ENCODE results near the gene PAQR7. TPM values are rescaled to one million over a fixed set of nuclear protein-coding genes. Genes with fewer than 3 reads are reported as not detected.
A peak's percentile ranks its signal among the peaks of the same experiment; 100 is the strongest.

Gene PAQR7
- polyA plus RNA-seq, 1 donor: 42.9 TPM

DNA sequence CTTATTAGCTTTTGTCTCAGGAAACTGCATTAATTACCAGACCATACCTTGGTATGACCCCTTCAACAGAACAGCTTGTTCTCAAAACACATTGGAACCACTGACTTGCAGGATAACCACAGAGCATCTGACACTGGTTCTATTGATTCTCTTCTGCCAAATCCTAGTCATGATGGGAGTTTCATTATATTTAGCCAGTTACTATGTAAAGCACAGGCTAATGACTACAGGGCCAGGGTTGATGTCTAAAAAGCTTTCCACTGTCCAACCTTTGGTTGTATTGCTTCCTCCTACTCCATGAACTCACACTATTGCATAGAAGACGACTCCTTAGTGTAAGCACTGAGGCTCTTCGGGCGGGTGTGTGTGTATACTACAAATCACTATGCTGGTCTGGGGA, 27.0 kb upstream of the PAQR7 start:
- H3K27ac ChIP-seq (ENCODE audit: low read length): no peak overlapping the region
- WGBS (ENCODE audit: insufficient coverage, low lambda C conversion rate): no CpG with 5 or more reads among the region's 3 CpGs

DNA sequence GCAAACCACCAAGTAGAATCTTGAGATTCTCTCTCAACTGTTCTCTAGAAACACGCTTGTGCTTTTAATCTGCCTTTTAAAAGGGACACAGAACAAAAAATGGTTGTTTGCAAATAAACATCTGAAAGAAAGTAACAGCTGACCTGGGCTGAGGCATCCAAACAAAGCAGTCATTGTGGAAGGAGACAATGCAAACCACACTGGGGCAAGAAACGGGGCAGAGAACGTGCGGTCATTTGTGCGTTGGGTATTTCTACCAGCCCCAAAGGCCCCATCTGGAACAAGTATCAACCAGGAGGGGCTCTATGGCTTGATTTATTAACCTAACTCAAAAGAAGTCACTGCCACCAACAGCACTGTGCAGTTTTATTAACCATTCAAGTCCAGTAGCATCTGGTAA, 24.7 kb upstream of the PAQR7 start:
- no peaks in the 10 kb centered on the region for H3K27me3 ChIP-seq (ENCODE audit: control insufficient read depth, insufficient read depth, low read length)
- peaks cover 48% of the 10 kb centered on the region for H3K36me3 ChIP-seq (ENCODE audit: control insufficient read depth, insufficient read depth, low read length)
- DNase-seq: no peak
- WGBS (ENCODE audit: insufficient coverage, low lambda C conversion rate): no CpG with 5 or more reads among the region's 5 CpGs
- H3K27ac ChIP-seq (ENCODE audit: low read length): no peak overlapping the region
- H3K4me1 ChIP-seq (ENCODE audit: control insufficient read depth, insufficient read depth, low read length): peaks cover 13% of the 10 kb centered on the region
- H3K4me3 ChIP-seq (ENCODE audit: low read length): no peak overlapping the region
- H3K9me3 ChIP-seq (ENCODE audit: control insufficient read depth, low read depth, low read length): no peaks in the 10 kb centered on the region

More for the DNA sequence above, 27.0 kb upstream of the PAQR7 start:
- DNase-seq: no peak
- Histone ChIP-seq H3K4me1 (ENCODE audit: control insufficient read depth, insufficient read depth, low read length) (peaks cover 12% of the 10 kb centered on the region), H3K4me3 (ENCODE audit: low read length) (no peak overlapping the region), H3K27me3 (ENCODE audit: control insufficient read depth, insufficient read depth, low read length) (no peaks in the 10 kb centered on the region), H3K9me3 (ENCODE audit: control insufficient read depth, low read depth, low read length) (no peaks in the 10 kb centered on the region), H3K36me3 (ENCODE audit: control insufficient read depth, insufficient read depth, low read length) (peaks cover 48% of the 10 kb centered on the region)

DNA sequence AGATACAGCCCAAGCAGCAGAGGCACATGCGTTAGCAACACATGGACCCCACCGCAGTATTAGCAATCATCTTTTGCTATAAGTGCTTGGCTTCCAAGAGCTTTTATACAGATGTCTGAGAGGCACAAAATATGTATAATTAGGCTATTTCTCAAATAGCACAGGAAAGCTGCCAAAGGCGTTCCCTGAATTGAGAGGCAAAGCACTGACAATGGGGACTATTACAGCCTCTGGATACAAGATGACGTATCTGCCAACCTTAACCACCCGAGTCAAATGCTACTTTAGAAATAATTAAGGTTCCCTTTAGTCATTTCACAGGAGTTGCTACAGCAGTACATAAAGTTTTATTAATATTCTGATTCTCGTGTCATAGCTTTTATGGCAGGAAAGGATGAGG, 24.3 kb upstream of the PAQR7 start:
- no peak for DNase-seq
- no CpG with 5 or more reads among the region's 6 CpGs for WGBS (ENCODE audit: insufficient coverage, low lambda C conversion rate)
- no peaks in the 10 kb centered on the region for H3K27me3 ChIP-seq (ENCODE audit: control insufficient read depth, insufficient read depth, low read length)
- H3K4me1 ChIP-seq (ENCODE audit: control insufficient read depth, insufficient read depth, low read length): peaks cover 13% of the 10 kb centered on the region
- H3K9me3 ChIP-seq (ENCODE audit: control insufficient read depth, low read depth, low read length): no peaks in the 10 kb centered on the region
- H3K36me3 ChIP-seq (ENCODE audit: control insufficient read depth, insufficient read depth, low read length): peaks cover 48% of the 10 kb centered on the region
- H3K27ac ChIP-seq (ENCODE audit: low read length): no peak overlapping the region
- H3K4me3 ChIP-seq (ENCODE audit: low read length): no peak overlapping the region

DNA sequence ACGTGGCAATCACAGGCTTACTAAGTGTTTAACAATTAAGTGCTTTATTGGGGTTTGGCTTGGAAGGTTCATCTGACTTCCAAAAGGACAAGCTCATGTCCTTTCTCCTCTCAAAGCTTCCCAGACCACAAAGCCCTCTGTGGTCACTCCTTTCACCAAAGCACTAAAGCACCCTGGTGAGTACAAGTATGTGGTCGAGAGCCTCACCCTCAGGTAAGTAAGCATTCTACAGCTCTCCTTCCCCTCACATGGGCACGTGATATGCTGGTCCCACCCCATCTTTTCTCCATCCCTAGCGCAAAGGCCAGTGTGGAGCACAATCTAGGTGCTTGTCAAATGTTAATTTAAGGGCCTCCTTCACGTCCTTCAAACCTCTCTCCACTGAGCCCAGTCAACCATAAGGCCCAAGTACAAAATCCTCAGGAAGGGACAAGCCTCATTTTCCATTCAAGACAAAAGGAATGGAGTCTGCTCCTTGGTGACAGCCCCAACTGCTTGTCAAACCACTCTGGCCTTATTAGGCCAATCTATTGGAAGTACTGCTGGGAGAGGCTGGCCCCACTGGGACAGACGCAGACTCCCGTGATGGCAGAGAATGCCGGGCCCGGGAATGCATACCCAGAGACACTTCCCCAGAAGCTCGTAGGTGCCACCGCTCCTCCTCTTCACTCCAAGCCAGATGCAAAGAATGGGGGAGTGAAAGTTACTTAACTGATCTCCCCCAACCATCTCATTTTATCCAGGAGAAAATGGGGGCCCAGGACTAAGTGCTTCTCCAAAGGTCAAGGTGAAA, 22.9 kb upstream of the PAQR7 start:
- no peak for DNase-seq
- no peak overlapping the region for H3K27ac ChIP-seq (ENCODE audit: low read length)
- no CpG with 5 or more reads among the region's 11 CpGs for WGBS (ENCODE audit: insufficient coverage, low lambda C conversion rate)

DNA sequence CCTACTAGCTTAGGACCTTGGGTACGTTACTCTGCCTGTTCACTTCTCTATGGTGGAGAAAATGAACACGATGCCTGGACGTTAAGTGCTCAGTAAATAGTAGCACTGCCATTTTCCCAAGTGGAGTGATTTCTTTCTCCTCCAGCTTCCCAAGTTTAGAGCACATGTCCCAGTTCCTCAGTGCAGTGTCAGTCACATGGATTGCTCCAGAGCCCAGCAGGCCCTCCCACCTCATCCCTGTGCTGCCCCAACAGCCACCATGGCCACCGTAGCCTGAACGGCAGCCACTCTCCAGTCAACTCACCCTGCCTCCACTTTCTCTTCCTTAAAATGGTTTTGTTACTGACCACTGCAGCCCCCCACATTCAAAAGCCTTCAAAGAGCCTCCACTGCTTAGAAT, 22.2 kb upstream of the PAQR7 start:
- H3K36me3 ChIP-seq (ENCODE audit: control insufficient read depth, insufficient read depth, low read length): peaks cover 41% of the 10 kb centered on the region
- no peaks in the 10 kb centered on the region for H3K9me3 ChIP-seq (ENCODE audit: control insufficient read depth, low read depth, low read length)
- H3K4me1 ChIP-seq (ENCODE audit: control insufficient read depth, insufficient read depth, low read length): peaks cover 11% of the 10 kb centered on the region
- H3K27ac ChIP-seq (ENCODE audit: low read length): no peak overlapping the region
- no peak for DNase-seq
- no peaks in the 10 kb centered on the region for H3K27me3 ChIP-seq (ENCODE audit: control insufficient read depth, insufficient read depth, low read length)
- WGBS (ENCODE audit: insufficient coverage, low lambda C conversion rate): no CpG with 5 or more reads among the region's 5 CpGs
- H3K4me3 ChIP-seq (ENCODE audit: low read length): no peak overlapping the region

More for the DNA sequence above, 22.9 kb upstream of the PAQR7 start:
- H3K4me1 ChIP-seq (ENCODE audit: control insufficient read depth, insufficient read depth, low read length): peaks cover 10% of the 10 kb centered on the region
- no peaks in the 10 kb centered on the region for H3K27me3 ChIP-seq (ENCODE audit: control insufficient read depth, insufficient read depth, low read length)
- peaks cover 45% of the 10 kb centered on the region for H3K36me3 ChIP-seq (ENCODE audit: control insufficient read depth, insufficient read depth, low read length)
- H3K4me3 ChIP-seq (ENCODE audit: low read length): no peak overlapping the region
- H3K9me3 ChIP-seq (ENCODE audit: control insufficient read depth, low read depth, low read length): no peaks in the 10 kb centered on the region

DNA sequence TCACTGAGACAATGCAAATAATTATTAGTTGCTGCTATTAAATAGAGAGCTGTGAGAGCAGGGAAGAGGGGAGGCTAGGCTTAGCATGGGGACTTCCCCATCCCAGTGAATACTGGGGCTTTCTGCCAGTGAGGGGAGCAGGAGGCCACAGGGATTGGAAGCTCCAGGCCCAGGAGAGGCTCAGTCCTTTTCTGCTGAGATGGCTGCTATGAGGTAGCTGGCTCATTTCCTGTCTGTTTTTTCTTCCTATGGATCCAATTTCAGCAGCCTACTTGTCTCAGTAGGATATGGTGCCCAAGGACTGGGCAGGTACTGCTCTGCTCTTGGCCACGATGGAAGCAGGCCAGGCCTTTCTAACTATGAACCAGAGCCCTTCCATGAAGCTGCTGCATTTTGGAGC, 20.8 kb upstream of the PAQR7 start:
- Histone ChIP-seq H3K27ac (ENCODE audit: low read length) (no peak overlapping the region), H3K4me3 (ENCODE audit: low read length) (no peak overlapping the region), H3K27me3 (ENCODE audit: control insufficient read depth, insufficient read depth, low read length) (no peaks in the 10 kb centered on the region), H3K9me3 (ENCODE audit: control insufficient read depth, low read depth, low read length) (no peaks in the 10 kb centered on the region), H3K4me1 (ENCODE audit: control insufficient read depth, insufficient read depth, low read length) (peaks cover 24% of the 10 kb centered on the region), H3K36me3 (ENCODE audit: control insufficient read depth, insufficient read depth, low read length) (peaks cover 32% of the 10 kb centered on the region)
- no peak for DNase-seq
- no CpG with 5 or more reads among the region's 1 CpG for WGBS (ENCODE audit: insufficient coverage, low lambda C conversion rate)

DNA sequence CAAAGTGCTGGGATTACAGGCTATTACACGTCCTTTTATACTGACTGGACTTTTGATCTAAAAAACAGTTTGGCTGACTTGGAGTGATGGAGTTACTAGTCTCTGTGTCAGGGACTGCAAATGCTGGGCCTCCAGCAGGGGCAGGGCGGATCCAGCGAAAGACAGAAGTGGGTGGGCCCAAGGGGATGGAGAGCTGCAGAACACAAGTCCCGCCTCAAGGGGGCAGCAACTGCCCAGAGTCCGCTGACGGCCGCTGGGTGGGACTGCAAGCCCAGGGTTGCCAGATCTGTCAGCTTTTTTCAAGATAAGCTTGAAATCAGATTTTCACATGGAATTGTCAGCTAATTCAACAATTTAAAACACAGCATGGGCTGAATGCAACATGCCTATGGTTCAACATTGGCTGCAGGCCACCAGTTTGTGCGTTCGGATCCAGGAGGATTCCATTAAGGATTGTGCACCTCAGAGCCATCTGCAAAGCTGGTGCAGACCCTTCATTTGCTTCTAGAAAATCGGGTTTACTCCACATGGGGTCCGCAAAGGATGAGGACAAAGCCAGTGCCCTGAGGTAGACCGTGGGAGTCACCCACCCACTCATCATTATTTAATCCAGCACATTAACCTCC, 20.0 kb upstream of the PAQR7 start:
- peaks cover 25% of the 10 kb centered on the region for H3K36me3 ChIP-seq (ENCODE audit: control insufficient read depth, insufficient read depth, low read length)
- no peaks in the 10 kb centered on the region for H3K27me3 ChIP-seq (ENCODE audit: control insufficient read depth, insufficient read depth, low read length)
- no CpG with 5 or more reads among the region's 12 CpGs for WGBS (ENCODE audit: insufficient coverage, low lambda C conversion rate)
- H3K27ac ChIP-seq (ENCODE audit: low read length): no peak overlapping the region
- no peak overlapping the region for H3K4me3 ChIP-seq (ENCODE audit: low read length)
- H3K4me1 ChIP-seq (ENCODE audit: control insufficient read depth, insufficient read depth, low read length): peaks cover 32% of the 10 kb centered on the region
- no peaks in the 10 kb centered on the region for H3K9me3 ChIP-seq (ENCODE audit: control insufficient read depth, low read depth, low read length)
- DNase-seq: peak; percentile 90 to 91

DNA sequence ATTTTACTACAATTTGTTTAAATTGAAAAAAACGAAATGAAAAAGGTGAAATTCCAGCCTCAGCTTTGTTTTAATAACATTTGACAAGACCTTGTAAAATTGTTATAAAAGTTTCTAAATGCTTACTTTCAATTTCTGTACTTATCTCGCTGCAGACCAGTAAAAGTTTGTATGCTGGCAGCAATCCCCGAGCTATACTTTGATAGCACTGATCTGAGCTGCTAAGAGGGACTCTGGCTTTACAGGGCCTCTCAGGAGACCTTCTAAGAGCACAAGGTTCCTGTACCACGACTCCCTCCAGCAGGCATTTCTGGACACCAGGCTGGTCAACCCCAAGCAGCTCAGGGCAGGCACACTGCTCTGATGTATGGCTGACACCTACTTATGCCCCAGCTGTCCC, 17.6 kb upstream of the PAQR7 start:
- no CpG with 5 or more reads among the region's 4 CpGs for WGBS (ENCODE audit: insufficient coverage, low lambda C conversion rate)
- Histone ChIP-seq H3K9me3 (ENCODE audit: control insufficient read depth, low read depth, low read length) (no peaks in the 10 kb centered on the region), H3K4me3 (ENCODE audit: low read length) (no peak overlapping the region), H3K27me3 (ENCODE audit: control insufficient read depth, insufficient read depth, low read length) (no peaks in the 10 kb centered on the region), H3K27ac (ENCODE audit: low read length) (peak overlapping the region; percentile 83), H3K36me3 (ENCODE audit: control insufficient read depth, insufficient read depth, low read length) (peaks cover 3% of the 10 kb centered on the region), H3K4me1 (ENCODE audit: control insufficient read depth, insufficient read depth, low read length) (peaks cover 55% of the 10 kb centered on the region)
- DNase-seq: peak in 1 of 2 donors; percentile 51

DNA sequence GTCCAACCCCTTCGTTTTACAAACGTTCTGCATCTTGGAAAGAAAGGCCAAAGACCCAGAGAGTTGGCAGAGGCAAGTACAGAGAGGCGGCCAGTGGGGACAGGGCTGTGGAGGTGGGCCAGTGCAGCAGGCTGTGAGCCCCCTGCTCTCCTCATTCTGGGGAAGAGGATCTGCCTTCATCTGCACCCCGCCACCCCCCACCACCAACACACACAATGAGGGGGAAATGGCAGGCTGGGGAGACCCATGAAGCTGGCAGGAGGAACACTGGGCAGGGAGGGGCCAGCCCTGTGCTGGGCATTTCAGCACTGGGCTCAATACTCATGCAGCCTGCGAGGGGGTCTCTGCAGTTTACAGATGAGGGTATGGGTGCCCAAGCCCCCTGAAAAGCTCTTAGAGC, 16.1 kb upstream of the PAQR7 start:
- WGBS (ENCODE audit: insufficient coverage, low lambda C conversion rate): no CpG with 5 or more reads among the region's 5 CpGs
- Histone ChIP-seq H3K27me3 (ENCODE audit: control insufficient read depth, insufficient read depth, low read length) (no peaks in the 10 kb centered on the region), H3K4me1 (ENCODE audit: control insufficient read depth, insufficient read depth, low read length) (peaks cover 64% of the 10 kb centered on the region), H3K9me3 (ENCODE audit: control insufficient read depth, low read depth, low read length) (no peaks in the 10 kb centered on the region), H3K4me3 (ENCODE audit: low read length) (no peak overlapping the region), H3K36me3 (ENCODE audit: control insufficient read depth, insufficient read depth, low read length) (no peaks in the 10 kb centered on the region), H3K27ac (ENCODE audit: low read length) (peak overlapping the region; percentile 85)
- DNase-seq: no peak

DNA sequence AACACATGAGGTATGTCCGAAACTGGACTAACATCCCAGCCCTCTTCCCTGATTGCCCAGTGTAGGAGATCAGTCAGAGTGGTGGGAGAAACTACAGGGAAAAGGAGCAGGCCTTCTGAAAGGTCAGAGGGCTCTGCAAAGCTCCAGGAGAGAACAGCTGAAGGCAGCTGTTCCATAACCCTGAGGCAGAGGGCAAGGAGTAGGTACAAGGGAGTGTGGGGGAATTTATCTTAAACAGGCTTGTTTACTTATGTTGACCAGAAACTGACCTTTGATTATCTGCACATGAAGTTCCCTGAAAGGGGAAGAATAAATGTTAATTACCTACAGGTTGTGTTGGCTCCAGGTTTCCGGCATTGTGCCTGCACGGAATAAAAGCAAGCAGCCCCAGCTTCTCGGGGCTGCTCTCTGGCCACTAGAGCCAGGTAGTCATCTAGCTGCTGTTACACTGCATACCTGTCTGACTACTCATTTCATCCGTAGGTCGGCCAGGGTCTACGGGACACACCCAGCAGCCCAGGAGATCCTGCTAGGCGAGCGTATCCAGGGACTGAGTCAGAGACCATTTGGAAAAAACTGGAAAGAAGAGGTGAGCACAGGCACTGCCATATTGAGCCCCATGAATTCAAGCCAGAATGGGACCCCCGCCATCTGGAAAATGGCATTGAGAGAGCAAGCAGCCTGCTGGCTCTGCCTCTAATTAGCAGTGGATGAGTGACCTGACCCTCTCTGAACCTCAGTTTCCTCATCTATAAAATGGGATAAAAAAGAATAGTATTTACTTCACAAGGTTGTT, 14.9 kb upstream of the PAQR7 start:
- H3K27me3 ChIP-seq (ENCODE audit: control insufficient read depth, insufficient read depth, low read length): no peaks in the 10 kb centered on the region
- peak overlapping the region; percentile 85 for H3K27ac ChIP-seq (ENCODE audit: low read length)
- H3K4me1 ChIP-seq (ENCODE audit: control insufficient read depth, insufficient read depth, low read length): peaks cover 68% of the 10 kb centered on the region
- no peaks in the 10 kb centered on the region for H3K9me3 ChIP-seq (ENCODE audit: control insufficient read depth, low read depth, low read length)
- no peaks in the 10 kb centered on the region for H3K36me3 ChIP-seq (ENCODE audit: control insufficient read depth, insufficient read depth, low read length)
- H3K4me3 ChIP-seq (ENCODE audit: low read length): no peak overlapping the region
- WGBS (ENCODE audit: insufficient coverage, low lambda C conversion rate): no CpG with 5 or more reads among the region's 10 CpGs
- DNase-seq: peak; percentile 91 to 93
